GM18858 (cell line): ENCODE results near the gene GALE.
"Not testable (repeated sequence)": the region's sequence is repeated elsewhere in the genome, so short reads cannot be mapped to it uniquely, and the experiment has no call there.

Experiments
- ATAC-seq: cut with Tn5 transposase; IDR thresholded peaks from one replicate; pipeline ENCODE4 v1.9.1; 2021; ENCODE audit not compliant: unreplicated experiment

The GALE gene

DNA sequence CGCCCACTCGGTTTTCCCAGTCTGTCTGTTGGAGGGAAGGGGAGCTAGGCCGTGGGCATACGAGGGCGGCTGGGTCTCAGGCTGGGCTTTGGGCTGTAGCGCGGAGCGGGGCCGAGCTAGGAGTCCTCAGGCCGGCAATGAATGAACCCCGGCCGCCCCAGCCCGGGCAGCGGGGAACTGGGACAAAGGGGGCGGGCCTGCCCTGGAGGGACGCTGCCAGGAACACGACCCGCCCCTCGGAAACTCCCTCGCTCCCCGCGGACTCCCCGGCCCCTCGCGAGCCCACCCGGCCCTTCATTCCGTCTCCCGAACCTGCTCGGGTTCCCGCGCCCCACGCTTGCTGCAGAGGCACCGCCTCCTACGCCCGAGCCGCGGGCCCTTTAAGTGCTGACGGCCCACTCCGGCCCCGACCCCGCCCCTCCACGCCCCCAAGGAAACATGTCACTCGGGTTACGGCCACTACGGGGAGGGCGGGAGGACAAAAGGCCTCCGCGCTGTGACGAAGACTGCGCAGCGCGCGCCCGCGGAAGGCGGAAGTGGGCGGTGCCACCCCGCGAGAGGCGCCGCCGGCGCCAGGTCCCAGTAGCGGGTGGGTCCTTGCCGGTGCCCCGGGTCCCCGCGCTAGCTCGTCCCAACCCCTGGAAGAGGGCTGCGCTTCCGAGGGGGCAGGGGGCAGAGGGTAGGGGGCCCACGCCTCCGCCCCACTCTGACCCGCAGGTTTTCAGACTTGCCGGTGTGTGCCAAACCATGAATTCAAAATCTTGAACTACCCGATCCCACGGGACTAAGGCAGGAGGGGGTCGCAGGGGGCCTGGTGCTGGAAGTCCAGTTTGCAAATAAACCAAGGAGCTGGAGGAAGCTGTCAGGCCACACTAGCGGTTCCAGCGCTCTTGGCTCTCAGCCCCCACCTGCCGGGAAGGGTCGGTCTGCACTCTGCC lies at the start of gene GALE:
TSS of gene GALE (minus strand) at position 355 of the 938 bp plus-strand sequence. CDS start 1,747 bp downstream, outside the sequence.
- no peak for ATAC-seq

DNA sequence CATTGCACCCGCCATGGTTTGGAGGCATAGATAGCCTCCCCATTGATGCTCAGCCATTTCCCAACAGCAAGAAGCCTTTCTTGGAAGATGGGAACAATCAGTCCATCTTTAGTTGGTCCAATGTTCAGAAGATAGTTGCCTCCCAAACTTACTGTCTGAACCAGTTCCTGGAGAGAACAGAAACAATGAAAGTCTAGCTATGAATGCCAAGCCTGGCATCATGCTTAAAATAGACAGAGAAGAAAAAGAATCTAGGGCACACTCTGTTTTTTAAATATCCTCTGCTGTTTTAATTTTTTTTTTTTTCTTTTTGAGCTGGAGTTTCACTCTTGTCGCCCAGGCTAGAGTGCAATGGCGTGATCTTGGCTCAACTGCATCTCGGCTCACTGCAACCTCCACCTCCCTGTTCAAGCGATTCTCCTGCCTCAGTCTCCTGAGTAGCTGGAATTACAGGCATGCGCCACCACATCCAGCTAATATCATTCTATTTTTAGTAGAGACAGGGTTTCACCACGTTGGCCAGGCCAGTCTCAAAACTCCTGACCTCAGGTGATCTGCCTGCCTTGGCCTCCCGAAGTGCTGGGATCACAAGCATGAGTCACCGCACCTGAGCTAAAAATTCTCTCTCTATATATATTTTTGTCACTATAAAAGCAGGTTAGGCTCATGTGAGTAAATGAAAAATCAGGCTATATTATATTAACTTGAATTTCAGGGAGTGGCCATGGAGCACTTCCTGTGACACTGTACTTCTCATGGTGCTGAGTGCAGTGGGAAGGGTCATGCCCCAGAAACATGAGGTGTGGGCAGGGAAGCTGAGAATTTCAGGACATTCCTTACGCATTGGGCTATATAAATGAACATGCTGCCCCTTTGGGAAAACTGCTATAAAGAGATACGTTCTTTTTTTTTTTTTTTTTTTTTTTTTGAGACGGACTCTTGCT lies 48.4 kb upstream of the GALE start:
- no peak for ATAC-seq

DNA sequence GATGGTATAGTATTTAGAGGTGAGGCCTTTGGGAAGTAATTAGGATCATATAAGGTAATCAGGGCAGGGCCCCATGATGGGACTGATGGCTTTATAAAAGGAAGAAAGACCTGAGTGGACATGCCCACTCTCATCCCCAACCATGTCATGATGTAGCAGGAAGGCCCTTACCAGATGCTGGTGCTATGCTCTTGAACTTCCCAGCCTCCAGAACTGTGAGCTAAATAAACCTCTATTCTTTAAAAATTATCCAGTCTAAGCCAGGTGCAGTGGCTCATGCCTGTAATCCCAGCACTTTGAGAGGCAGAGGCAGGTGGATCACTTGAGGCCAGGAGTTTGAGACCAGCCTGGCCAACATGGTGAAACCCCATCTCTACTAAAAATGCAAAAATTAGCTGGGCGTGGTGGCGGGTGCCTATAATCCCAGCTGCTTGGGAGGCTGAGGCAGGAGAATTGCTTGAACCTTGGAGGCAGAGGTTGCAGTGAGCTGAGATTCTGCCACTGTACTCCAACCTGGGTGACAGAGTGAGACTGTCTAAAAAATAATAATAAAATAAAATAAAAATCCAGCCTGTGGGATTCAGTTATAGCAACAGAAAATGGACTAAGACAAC lies 47.0 kb upstream of the GALE start:
- ATAC-seq = not testable (repeated sequence)

DNA sequence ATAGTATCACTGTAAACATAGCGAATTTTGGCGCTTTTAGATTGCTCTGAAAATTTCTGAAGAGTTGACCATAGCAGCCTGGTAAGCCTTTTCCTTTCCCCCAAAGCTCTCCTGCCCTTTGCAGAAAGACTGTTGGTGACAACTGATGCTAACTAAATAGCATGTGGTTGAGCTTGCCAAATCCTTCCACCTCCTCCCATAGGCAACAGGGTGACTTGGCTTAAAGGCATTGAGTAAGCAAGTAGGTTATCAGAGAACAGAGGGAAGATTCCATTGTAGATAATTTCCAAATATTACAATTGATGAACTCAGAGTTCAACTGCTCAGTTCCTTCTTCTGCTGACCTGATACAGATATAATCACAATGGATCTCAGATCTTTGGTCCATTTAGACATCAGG lies 44.6 kb upstream of the GALE start:
- no peak for ATAC-seq

DNA sequence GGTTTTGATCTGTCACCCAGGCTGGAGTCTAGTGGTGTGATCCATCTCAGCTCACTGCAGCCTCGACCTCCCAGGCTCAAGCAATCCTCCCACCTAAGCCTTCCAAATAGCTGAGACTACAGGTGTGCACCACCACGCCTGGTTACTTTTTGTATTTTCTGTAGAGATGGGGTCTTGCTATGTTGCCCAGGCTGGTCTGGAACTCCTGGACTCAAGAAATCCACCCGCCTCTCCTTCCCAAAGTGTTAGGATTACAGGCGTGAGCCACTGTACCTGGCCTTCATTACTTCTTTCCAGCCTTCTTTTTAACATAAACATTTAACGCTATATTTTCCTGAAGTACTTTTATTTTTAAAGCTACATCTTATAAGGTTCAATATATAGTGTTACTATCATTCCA lies 43.1 kb upstream of the GALE start:
- no peak for ATAC-seq

DNA sequence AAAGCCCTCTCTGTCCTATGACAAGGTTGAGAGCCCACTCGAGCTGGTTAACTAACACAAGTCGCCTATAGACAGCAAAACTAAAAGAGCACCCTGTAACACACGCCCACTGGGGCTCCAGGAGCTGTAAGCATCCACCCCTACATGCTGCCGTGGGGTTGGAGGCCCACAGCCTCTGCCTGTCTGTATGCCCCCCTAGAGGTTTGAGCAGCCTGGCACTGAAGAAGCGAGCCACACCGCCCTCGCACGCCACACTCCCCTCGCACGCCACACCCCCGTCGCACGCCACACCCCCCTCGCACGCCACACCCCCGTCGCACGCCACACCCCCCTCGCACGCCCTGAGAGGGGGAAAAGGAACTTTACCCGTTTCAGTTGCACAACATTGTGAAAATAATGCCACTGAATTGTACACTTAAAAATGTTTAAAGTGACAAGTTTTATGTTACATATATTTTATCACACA lies 37.9 kb upstream of the GALE start:
- no peak for ATAC-seq

DNA sequence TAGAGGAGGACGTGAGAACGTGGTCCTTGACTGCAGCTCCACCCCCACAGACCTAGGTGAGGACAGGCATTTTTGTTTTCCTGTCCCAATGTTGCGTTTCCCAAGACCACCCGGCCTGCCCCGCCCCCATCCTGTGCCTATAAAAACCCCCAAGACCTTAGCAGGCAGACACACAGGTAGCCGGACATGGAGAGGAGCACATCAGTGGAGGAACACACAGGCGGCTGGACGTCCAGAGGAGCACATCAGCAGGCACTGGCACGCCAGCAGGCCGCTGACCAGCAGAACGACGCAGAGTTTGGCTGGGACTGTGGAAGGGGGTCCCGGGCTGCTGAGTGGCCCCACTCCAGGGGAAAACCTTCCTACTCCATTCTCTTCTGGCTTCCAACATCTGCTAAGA lies 37.4 kb upstream of the GALE start:
- ATAC-seq = no peak

DNA sequence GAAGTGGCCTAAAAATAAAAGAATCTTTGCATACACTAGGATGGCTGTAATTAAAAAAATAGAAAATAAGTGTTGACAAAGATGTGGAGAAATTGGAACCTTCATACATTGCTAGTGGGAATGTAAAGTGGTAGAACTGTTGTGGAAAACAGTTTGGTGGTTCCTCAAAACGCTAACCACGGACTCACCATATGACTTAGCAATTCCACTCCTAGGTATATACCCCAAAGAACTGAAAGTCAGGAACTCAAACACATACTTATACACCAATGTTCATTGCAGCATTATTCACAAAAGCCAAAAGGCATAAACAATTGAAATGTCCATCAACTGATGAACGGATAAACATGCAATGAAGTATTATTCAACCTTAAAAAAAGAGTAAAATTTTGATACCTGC lies 35.5 kb upstream of the GALE start:
- no peak for ATAC-seq

DNA sequence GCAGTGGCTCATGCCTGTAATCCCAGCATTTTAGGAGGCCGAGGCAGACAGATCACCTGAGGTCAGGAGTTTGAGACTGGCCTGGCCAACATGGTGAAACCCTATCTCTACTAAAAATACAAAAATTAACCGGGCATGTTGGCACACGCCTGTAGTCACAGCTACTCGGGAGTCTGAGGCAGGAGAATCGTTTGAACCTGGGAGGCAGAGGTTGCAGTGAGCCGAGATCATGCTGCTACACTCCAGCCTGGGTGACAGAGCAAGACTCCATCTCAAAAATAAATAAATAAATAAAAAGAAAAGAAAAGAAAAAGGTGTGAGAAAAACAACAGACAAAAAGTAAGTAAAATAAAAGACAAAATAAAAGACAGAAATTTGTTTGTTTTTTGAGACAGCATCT lies 33.6 kb upstream of the GALE start:
- ATAC-seq = not testable (repeated sequence)

DNA sequence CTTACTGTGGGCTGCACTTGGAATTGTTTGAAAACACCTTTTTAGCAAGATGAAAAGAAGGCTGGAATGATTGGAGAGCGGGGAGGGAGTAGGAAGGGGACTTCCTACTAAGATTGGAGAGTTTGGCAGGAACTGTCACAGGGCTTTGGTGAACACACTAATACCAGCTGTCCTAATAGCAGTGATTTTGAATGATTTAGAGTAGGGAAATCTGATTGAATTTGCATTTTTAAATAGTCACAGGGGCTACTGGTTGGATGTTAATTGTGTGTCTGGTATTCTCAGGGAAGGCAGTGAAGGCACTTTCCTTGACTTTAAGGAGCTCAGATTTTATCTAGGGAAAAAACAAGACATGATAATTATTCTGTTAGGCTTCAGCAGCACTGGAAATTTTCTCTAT lies 27.2 kb upstream of the GALE start:
- ATAC-seq = no peak

DNA sequence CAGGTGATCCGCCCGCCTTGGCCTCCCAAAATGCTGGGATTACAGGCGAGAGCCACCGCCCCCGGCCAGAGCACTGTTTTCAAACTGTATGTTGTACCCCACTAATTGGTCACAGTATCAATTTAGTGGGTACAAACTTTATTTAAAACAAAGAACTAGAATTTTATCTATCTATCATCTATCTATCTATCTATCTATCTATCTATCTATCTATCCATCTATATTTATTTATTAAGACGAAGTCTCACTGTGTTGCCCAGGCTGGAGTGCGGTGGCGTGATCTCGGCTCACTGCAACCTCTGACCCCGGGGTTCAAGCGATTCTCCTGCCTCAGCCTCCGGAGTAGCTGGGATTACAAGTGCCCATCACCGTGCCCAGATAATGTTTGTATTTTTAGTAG lies 26.0 kb upstream of the GALE start:
- not testable (repeated sequence) for ATAC-seq

DNA sequence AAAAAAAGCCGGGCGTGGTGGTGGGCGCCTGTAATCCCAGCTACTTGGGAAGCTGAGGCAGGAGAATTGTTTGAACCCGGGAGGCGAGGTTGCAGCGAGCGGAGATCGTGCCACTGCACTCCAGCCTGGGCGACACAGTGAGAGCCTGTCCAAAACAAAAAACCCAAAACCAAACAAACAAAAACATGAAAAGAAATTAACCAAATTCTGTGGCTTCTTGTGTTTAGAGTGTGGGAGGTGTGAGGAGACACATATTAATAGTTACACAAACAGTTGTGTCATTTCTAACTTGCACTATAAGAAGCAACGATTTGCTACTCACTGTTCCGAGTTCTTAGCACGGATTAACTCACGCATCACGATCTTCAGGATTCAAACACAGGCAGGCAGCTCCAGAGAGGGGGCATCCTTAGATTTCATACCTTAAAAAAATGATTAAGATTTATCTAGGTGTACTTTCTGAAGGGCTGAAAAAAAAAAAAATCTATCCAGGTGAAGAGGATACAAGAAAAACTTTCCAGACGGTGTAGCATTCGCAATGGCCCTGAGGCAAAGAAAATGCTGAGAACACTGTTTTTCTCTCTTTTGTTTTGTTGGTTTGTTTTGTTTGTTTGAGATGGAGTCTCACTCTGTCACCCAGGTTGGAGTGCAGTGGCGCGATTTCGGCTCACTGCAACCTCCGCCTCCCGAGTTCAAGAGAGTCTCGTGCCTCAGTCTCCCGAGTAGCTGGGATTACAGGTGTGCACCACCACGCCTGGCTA lies 25.4 kb upstream of the GALE start:
- no peak for ATAC-seq

DNA sequence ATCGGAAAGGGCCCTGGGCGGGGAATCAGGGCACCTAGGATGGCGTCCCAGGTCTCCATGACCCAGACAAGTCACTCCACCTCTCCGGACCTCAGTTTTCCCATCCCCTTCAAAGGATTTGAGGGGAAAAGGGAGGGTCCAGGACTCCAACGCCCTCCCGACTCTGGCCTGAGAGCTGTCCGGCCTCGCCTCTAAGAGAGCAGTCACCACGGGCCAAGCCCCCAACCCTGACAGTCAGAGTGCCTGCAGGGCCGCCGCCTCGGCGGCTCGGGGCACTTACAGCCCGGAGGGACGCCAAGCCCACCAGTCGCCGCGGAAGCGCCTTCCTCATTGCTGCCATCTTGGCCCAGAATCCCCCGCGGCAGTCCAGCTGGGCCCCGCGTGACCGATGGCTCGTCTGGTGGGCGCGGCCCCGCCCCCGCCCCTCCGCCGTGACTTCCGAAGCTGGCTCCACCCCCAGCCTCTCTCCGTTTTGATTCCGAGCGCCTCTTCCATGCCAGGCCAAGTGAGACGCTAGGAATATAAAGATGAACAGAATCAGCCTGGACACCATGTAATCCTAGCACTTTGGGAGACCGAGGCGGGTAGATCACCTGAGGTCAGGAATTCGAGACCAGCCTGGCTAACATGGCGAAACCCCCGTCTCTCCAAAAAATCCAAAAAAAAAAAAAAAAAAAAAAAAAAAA lies 24.7 kb upstream of the GALE start, which contains the start of gene HMGCL:
TSS of gene HMGCL (minus strand) at position 354 of the 686 bp plus-strand sequence. CDS start at position 340, 14 bp downstream.
- peak; percentile 56 for ATAC-seq

DNA sequence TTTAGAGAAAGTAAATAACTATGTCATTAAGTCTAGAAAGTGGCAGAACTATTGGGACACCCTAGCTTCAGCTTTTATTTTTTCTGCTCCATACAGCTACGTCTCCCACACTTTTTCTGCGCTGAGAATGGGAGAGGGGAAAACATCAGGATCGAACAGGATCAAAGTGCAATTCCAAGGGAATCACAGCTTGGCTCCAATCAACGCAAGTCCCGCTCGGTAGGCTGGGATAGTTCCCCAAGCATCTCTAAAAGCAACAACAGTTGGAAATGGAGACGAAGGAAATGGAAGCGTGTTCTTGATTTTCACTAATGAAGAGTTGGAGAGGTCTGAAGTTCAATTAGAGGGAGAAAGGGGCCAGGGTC lies 24.1 kb upstream of the GALE start:
- no peak for ATAC-seq

DNA sequence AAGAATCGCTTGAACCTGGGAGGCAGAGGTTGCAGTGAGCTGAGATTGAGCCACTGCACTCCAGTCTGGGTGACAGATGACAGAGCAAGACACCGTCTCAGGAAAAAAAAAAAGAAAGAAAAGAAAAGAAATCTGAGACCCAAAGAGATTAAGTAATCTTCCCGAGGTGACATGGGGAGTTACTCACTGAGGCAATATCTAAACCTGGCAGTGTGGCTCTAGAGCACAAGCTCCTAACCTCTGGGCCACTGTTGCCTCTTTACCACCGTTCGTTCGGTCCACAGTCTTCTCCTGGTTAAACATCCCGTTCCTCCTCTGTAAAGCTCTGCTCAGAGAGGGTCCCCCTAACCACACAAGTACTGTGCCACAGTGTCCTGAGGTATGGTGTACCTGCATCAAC lies 23.2 kb upstream of the GALE start:
- no peak for ATAC-seq

DNA sequence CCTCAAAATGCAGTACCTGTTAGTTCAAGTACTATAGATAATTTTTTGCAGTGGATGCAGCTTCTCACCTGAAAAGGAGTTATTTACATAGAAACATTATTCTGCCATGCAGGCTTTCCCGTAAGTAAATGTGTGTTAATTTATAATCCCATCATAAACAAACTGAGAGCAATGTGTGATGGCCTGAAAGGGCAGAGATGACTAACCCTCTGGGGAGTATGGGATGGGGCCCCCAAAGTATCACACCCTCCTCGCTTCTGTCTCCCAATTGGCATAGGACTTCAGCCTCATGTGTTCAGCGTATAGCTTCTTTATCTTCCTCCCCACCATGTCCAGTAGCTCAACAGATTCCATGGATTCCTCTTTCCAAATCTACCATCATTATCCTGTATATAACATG lies 17.1 kb upstream of the GALE start:
- ATAC-seq = no peak

DNA sequence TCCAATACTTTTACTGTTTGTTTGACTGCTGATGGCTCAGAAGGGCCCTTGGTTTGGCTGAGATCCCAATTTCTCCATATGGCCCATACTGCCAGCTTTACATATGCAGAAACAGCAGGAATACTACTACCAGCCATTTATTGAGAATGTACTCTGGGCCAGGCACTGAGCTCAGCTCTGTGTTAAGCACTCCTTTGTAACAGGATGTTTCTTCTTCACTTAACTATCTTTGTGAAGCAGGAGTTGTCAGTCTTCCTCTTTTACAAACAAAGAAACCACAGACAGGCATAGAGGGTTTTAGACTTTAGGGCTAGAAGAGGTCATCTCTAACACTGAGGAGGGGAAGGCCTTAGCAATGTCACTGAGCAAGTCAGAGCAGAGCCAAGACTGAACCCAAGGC lies 16.4 kb upstream of the GALE start:
- no peak for ATAC-seq

DNA sequence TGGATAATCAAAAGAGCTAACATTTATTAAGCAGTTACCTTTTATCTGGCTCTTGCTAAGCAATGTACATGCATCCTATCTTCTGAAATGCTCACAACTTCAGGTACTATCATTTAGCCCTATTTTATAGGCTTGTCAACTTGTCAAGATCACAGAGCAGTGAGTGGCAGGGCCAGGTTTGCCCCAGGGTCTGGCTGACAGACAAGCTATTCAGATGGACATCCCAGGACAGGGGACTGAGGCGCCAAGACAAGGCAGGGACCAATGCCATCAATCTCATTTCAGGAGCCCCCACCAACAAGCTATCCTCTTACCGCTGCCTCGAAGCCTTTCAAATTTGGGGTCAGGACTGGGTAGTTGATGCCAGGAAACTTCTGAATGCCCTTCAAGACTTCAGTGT lies 15.8 kb upstream of the GALE start:
- no peak for ATAC-seq

DNA sequence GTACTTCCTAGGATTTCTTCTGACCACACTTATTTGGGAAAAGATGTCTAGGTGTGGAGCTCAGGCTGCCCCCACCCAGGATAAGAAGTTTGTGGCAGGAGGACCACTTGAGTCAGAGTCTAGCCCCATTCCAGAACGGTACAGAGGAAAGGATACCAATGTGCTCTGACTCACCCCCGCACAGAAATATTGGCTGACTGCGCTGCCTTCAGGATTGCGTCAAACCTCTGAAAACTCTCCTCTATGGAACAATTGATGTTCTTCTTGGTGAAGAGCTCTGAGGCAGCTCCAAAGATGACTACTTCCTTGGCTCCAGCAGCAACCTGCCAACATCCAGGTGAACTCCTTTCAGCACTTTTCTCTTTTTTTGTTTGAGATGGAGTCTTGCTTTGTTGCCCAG lies 13.5 kb upstream of the GALE start:
- no peak for ATAC-seq
